ENCODE measurements around the gene MACROD2. TPM values are rescaled to one million over a fixed set of nuclear protein-coding genes. Genes with fewer than 3 reads are reported as not detected.

Gene MACROD2
- total RNA-seq, 1 experiment from 2014 or later = 3.1 TPM

GRCh38 chr20:15570156-15570555 lies 1574.8 kb downstream of the MACROD2 start:
- no peak for TF ChIP-seq CTCF (IDR thresholded peaks at IDR 0.05; ENCODE audit: unreplicated experiment)
- CTCF ChIA-PET = interaction anchor here (0.8 kb wide), 1 partner anchor 1111 kb away, joined by 4 read pairs; no protein-coding TSS in a partner anchor

GRCh38 chr20:15571056-15571455 lies 1575.7 kb downstream of the MACROD2 start:
- CTCF ChIA-PET = interaction anchor here (0.6 kb wide), 1 partner anchor 831 kb away, joined by 6 read pairs; no protein-coding TSS in a partner anchor
- intact Hi-C loops (cut with micrococcal nuclease) = no loop called here

More at GRCh38 chr20:15570156-15570555, 1574.8 kb downstream of the MACROD2 start:
- BruUV-seq (replicated peaks) = no TSS peak
- intact Hi-C loops (cut with micrococcal nuclease) = no loop called here
- Mint-ChIP-seq H3K27me3 (ENCODE audit: insufficient read depth, unreplicated experiment) (no peaks in the 10 kb centered on the region), H3K4me3 (ENCODE audit: unreplicated experiment) (no peak overlapping the region), H3K27ac (ENCODE audit: low read depth, unreplicated experiment) (no peak overlapping the region), H3K4me1 (ENCODE audit: insufficient read depth, unreplicated experiment) (no peaks in the 10 kb centered on the region), H3K36me3 (ENCODE audit: insufficient read depth, unreplicated experiment) (no peaks in the 10 kb centered on the region), H3K9me3 (ENCODE audit: unreplicated experiment) (no peaks in the 10 kb centered on the region)
- POLR2A ChIA-PET = no interaction called here
- no peak for DNase-seq (ENCODE audit: unreplicated experiment)

GRCh38 chr20:15575255-15575654 lies 1579.9 kb downstream of the MACROD2 start:
- ChIA-PET POLR2A (no interaction called here), CTCF (no interaction called here)
- H3K9me3 Mint-ChIP-seq (ENCODE audit: unreplicated experiment) = no peaks in the 10 kb centered on the region
- no TSS peak for BruUV-seq (replicated peaks)
- no peaks in the 10 kb centered on the region for H3K4me1 Mint-ChIP-seq (ENCODE audit: insufficient read depth, unreplicated experiment)
- H3K4me3 Mint-ChIP-seq (ENCODE audit: unreplicated experiment) = no peak overlapping the region
- intact Hi-C loops (cut with micrococcal nuclease) = no loop called here
- H3K27me3 Mint-ChIP-seq (ENCODE audit: insufficient read depth, unreplicated experiment) = no peaks in the 10 kb centered on the region
- DNase-seq (ENCODE audit: unreplicated experiment) = no peak
- H3K27ac Mint-ChIP-seq (ENCODE audit: low read depth, unreplicated experiment) = no peak overlapping the region
- TF ChIP-seq CTCF (IDR thresholded peaks at IDR 0.05; ENCODE audit: unreplicated experiment) = no peak
- H3K36me3 Mint-ChIP-seq (ENCODE audit: insufficient read depth, unreplicated experiment) = no peaks in the 10 kb centered on the region

More at GRCh38 chr20:15571056-15571455, 1575.7 kb downstream of the MACROD2 start:
- Mint-ChIP-seq H3K27me3 (ENCODE audit: insufficient read depth, unreplicated experiment) (no peaks in the 10 kb centered on the region), H3K9me3 (ENCODE audit: unreplicated experiment) (no peaks in the 10 kb centered on the region), H3K27ac (ENCODE audit: low read depth, unreplicated experiment) (no peak overlapping the region), H3K4me3 (ENCODE audit: unreplicated experiment) (no peak overlapping the region), H3K4me1 (ENCODE audit: insufficient read depth, unreplicated experiment) (no peaks in the 10 kb centered on the region), H3K36me3 (ENCODE audit: insufficient read depth, unreplicated experiment) (no peaks in the 10 kb centered on the region)
- no TSS peak for BruUV-seq (replicated peaks)
- TF ChIP-seq CTCF (IDR thresholded peaks at IDR 0.05; ENCODE audit: unreplicated experiment) = no peak
- POLR2A ChIA-PET = no interaction called here
- DNase-seq (ENCODE audit: unreplicated experiment) = no peak

GRCh38 chr20:15576411-15576810 lies 1581.1 kb downstream of the MACROD2 start:
- H3K4me1 Mint-ChIP-seq (ENCODE audit: insufficient read depth, unreplicated experiment) = no peaks in the 10 kb centered on the region
- no peaks in the 10 kb centered on the region for H3K27me3 Mint-ChIP-seq (ENCODE audit: insufficient read depth, unreplicated experiment)
- no peaks in the 10 kb centered on the region for H3K36me3 Mint-ChIP-seq (ENCODE audit: insufficient read depth, unreplicated experiment)
- ChIA-PET CTCF (interaction anchor here (0.6 kb wide), 1 partner anchor 16 kb away, joined by 3 read pairs; no protein-coding TSS in a partner anchor), POLR2A (interaction anchor here (0.6 to 0.8 kb wide), 3 partner anchors 15 to 711 kb away, joined by 3 read pairs; no protein-coding TSS in a partner anchor)
- TF ChIP-seq CTCF (IDR thresholded peaks at IDR 0.05; ENCODE audit: unreplicated experiment) = no peak
- no TSS peak for BruUV-seq (replicated peaks)
- H3K27ac Mint-ChIP-seq (ENCODE audit: low read depth, unreplicated experiment) = no peak overlapping the region
- no peaks in the 10 kb centered on the region for H3K9me3 Mint-ChIP-seq (ENCODE audit: unreplicated experiment)
- H3K4me3 Mint-ChIP-seq (ENCODE audit: unreplicated experiment) = no peak overlapping the region
- intact Hi-C loops (cut with micrococcal nuclease) = no loop called here
- DNase-seq (ENCODE audit: unreplicated experiment) = no peak

All from MCF 10A (cell line).